K562 (cell line): ENCODE measurements around the gene USP49. TPM values are rescaled to one million over a fixed set of nuclear protein-coding genes. Genes with fewer than 3 reads are reported as not detected.

Source experiments
- CBFA2T2 ChIP-seq: fragments of 450-650 bp; conservative IDR thresholded peaks from 2 replicates; pipeline ENCODE4 v1.6.1; 2017; ENCODE audit warnings: mild to moderate bottlenecking
- CBX5 ChIP-seq: IDR thresholded peaks from 2 replicates; pipeline ENCODE4 v1.6.1; 2014; ENCODE audit warnings: low read depth, borderline replicate concordance
- FOXP1 ChIP-seq: sonication (generic); formaldehyde crosslinking; IDR thresholded peaks from 2 replicates; pipeline ENCODE4 v1.8.0; 2022; ENCODE audit warnings: mild to moderate bottlenecking, missing genetic modification reagents
- HEY1 ChIP-seq: fragments of 250-450 bp; sonication (Bioruptor Pico); IDR thresholded peaks from 2 replicates; pipeline ENCODE4 v1.5.0; 2020; ENCODE audit warnings: mild to moderate bottlenecking, moderate library complexity, borderline replicate concordance
- JUNB ChIP-seq: fragments of 450-650 bp; formaldehyde crosslinking; conservative IDR thresholded peaks from 2 replicates; pipeline ENCODE4 v1.4.0; 2020; ENCODE audit warnings: mild to moderate bottlenecking
- PKNOX1 ChIP-seq: fragments of 450-650 bp; IDR thresholded peaks from 2 replicates; pipeline ENCODE4 v1.6.1; 2016
- RBM25 ChIP-seq: fragments of 200-400 bp; formaldehyde crosslinking; IDR thresholded peaks from 2 replicates; pipeline ENCODE4 v1.6.1; 2018; ENCODE audit warnings: low read length, low read depth, moderate library complexity; ENCODE audit not compliant: severe bottlenecking
- SMARCB1 ChIP-seq: IDR thresholded peaks from 2 replicates; pipeline ENCODE4 v1.6.1; 2011; ENCODE audit warnings: improper control_type of control experiment, low read depth; ENCODE audit not compliant: insufficient read length
- SNRNP70 ChIP-seq: fragments of 200-400 bp; formaldehyde crosslinking; optimal IDR thresholded peaks from 2 replicates; pipeline ENCODE3; 2017; ENCODE audit warnings: low read depth, low read length
- TFE3 ChIP-seq: fragments of 450-650 bp; formaldehyde crosslinking; IDR thresholded peaks from 2 replicates; pipeline ENCODE4 v1.4.0; 2020; ENCODE audit warnings: mild to moderate bottlenecking, mixed read lengths
- U2AF2 ChIP-seq: fragments of 200-400 bp; formaldehyde crosslinking; optimal IDR thresholded peaks from 2 replicates; pipeline ENCODE3; 2017; ENCODE audit warnings: low read depth, mild to moderate bottlenecking, low read length
- ZFX ChIP-seq: sonication (generic); formaldehyde crosslinking; IDR thresholded peaks from 2 replicates; pipeline ENCODE4 v1.8.0; 2022; ENCODE audit warnings: mild to moderate bottlenecking, missing genetic modification reagents, moderate library complexity
- ZNF3 ChIP-seq: fragments of 250-450 bp; sonication (Bioruptor Pico); IDR thresholded peaks from 2 replicates; pipeline ENCODE4 v1.5.0; 2021; ENCODE audit warnings: mild to moderate bottlenecking, moderate library complexity
- ZNF445 ChIP-seq: fragments of 250-450 bp; sonication (Bioruptor Pico); IDR thresholded peaks from 2 replicates; pipeline ENCODE4 v1.4.0; 2020; ENCODE audit warnings: low read depth, mild to moderate bottlenecking, moderate library complexity
- ZNF561 ChIP-seq: fragments of 450-650 bp; formaldehyde crosslinking; conservative IDR thresholded peaks from 2 replicates; pipeline ENCODE4 v1.4.0; 2020; ENCODE audit warnings: mild to moderate bottlenecking, moderate library complexity
- ZNF76 ChIP-seq: fragments of 250-450 bp; sonication (Bioruptor Pico); IDR thresholded peaks from 2 replicates; pipeline ENCODE4 v1.4.0; 2020; ENCODE audit warnings: mild to moderate bottlenecking, moderate library complexity, borderline replicate concordance
- polyA plus RNA-seq, 8 experiments: library from polyadenylated mRNA; depleted of rRNA in 4 of 8; stranded (reverse) in 5 of 8; unstranded in 3 of 8; fragments of >200 nt; fragmentation: Nextera tagmentation in 2 of 8; fragmentation: Illumina TruSeq in 1 of 8; extraction: Ambion mirVana in 2 of 8; extraction: Trizol in 1 of 8; gene quantifications; 2 replicates each; pipeline versions ENCODE4 v1.2.1 to v1.2.3, GENCODE V29; 2011 to 2014; ENCODE audit warnings: inconsistent platforms in 1 of 8, missing spikeins in 1 of 8
- total RNA-seq, 7 experiments: library from RNA; depleted of rRNA in 6 of 7; stranded (reverse); fragments of >200 nt in 6 of 7; fragmentation: Illumina TruSeq in 2 of 7; extraction: Trizol in 2 of 7; gene quantifications; 2 replicates each; pipeline versions ENCODE4 v1.2.1 to v1.2.3, GENCODE V29; 2011 to 2021; ENCODE audit warnings: low replicate concordance in 1 of 7
- TF ChIP-seq, protein P1 (sequence below): sonication (generic); formaldehyde crosslinking; IDR thresholded peaks from 2 replicates; pipeline ENCODE4 v1.9.0; 2022; ENCODE audit warnings: mild to moderate bottlenecking, missing genetic modification reagents
- TF ChIP-seq, protein P2 (sequence below): conservative IDR thresholded peaks from 2 replicates; pipeline ENCODE4 v1.6.1; 2011; ENCODE audit warnings: low read depth, mild to moderate bottlenecking, low read length; ENCODE audit not compliant: control insufficient read depth
- TF ChIP-seq, protein P3 (sequence below), 3 experiments: fragments of 200-800 bp in 1 of 3; sonication (Bioruptor generic) in 1 of 3; sonication (generic) in 1 of 3; formaldehyde crosslinking in 1 of 3; IDR thresholded peaks; 2 replicates each; pipeline versions ENCODE4 v1.6.1 to v1.8.0; 2016 to 2022; ENCODE audit warnings: mild to moderate bottlenecking in 2 of 3, missing compliant biosample characterization in 2 of 3, missing genetic modification characterization in 2 of 3, missing genetic modification reagents in 1 of 3
- TF ChIP-seq, protein P4 (sequence below): fragments of 250-450 bp; sonication (Bioruptor Pico); IDR thresholded peaks from 2 replicates; pipeline ENCODE4 v1.8.0; 2021; ENCODE audit warnings: moderate library complexity, mild to moderate bottlenecking, inconsistent platforms

Gene USP49
- total and polyA plus RNA-seq, 9 of the 15 experiments (the other 6 are each of a cell fraction or from before 2014, with no cell fraction given), result 1.0 to 9.9 (median 6.5) TPM

- no peak for TF ChIP-seq CBX5
- TF ChIP-seq SMARCB1, result no peak
- TF ChIP-seq, protein P1, sequence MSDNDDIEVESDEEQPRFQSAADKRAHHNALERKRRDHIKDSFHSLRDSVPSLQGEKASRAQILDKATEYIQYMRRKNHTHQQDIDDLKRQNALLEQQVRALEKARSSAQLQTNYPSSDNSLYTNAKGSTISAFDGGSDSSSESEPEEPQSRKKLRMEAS (CRISPR knock-in tag), result no peak
- TF ChIP-seq FOXP1 (CRISPR knock-in tag), result 0 out of 2 replicates have a peak, but pooled peaks have one; percentile 38
- TF ChIP-seq, protein P2, sequence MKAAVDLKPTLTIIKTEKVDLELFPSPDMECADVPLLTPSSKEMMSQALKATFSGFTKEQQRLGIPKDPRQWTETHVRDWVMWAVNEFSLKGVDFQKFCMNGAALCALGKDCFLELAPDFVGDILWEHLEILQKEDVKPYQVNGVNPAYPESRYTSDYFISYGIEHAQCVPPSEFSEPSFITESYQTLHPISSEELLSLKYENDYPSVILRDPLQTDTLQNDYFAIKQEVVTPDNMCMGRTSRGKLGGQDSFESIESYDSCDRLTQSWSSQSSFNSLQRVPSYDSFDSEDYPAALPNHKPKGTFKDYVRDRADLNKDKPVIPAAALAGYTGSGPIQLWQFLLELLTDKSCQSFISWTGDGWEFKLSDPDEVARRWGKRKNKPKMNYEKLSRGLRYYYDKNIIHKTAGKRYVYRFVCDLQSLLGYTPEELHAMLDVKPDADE, result no peak
- TF ChIP-seq RBM25, result no peak
- no peak for TF ChIP-seq SNRNP70
- TF ChIP-seq ZNF3 (CRISPR knock-in tag), result peak; percentile 94
- TF ChIP-seq, protein P3, sequence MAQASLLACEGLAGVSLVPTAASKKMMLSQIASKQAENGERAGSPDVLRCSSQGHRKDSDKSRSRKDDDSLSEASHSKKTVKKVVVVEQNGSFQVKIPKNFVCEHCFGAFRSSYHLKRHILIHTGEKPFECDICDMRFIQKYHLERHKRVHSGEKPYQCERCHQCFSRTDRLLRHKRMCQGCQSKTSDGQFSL (CRISPR knock-in tag; IDR thresholded peaks at IDR 0.05), result no peak
- TF ChIP-seq, protein P3 (tag; IDR thresholded peaks at IDR 0.05), result no peak
- no peak for TF ChIP-seq ZNF76 (CRISPR knock-in tag)
- no peak; the same call in 1 of the 2 replicates for TF ChIP-seq ZFX
- TF ChIP-seq PKNOX1, result peak; percentile 90
- TF ChIP-seq ZNF445 (CRISPR knock-in tag), result no peak
- TF ChIP-seq CBFA2T2, result no peak
- TF ChIP-seq, protein P4, sequence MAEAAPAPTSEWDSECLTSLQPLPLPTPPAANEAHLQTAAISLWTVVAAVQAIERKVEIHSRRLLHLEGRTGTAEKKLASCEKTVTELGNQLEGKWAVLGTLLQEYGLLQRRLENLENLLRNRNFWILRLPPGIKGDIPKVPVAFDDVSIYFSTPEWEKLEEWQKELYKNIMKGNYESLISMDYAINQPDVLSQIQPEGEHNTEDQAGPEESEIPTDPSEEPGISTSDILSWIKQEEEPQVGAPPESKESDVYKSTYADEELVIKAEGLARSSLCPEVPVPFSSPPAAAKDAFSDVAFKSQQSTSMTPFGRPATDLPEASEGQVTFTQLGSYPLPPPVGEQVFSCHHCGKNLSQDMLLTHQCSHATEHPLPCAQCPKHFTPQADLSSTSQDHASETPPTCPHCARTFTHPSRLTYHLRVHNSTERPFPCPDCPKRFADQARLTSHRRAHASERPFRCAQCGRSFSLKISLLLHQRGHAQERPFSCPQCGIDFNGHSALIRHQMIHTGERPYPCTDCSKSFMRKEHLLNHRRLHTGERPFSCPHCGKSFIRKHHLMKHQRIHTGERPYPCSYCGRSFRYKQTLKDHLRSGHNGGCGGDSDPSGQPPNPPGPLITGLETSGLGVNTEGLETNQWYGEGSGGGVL (CRISPR knock-in tag), result no peak; the same call in 1 of the 2 replicates
- TF ChIP-seq TFE3 (CRISPR knock-in tag), result no peak
- TF ChIP-seq JUNB (CRISPR knock-in tag), result no peak
- TF ChIP-seq U2AF2, result no peak
- TF ChIP-seq HEY1, result no peak
- no peak for TF ChIP-seq ZNF561 (CRISPR knock-in tag)
Observed at GRCh38 chr6:41942067-41942851, 47.1 kb upstream of the USP49 start (continued).
